Measurements from ENCODE around the gene SEL1L3.

- TF ChIP-seq, protein P1, sequence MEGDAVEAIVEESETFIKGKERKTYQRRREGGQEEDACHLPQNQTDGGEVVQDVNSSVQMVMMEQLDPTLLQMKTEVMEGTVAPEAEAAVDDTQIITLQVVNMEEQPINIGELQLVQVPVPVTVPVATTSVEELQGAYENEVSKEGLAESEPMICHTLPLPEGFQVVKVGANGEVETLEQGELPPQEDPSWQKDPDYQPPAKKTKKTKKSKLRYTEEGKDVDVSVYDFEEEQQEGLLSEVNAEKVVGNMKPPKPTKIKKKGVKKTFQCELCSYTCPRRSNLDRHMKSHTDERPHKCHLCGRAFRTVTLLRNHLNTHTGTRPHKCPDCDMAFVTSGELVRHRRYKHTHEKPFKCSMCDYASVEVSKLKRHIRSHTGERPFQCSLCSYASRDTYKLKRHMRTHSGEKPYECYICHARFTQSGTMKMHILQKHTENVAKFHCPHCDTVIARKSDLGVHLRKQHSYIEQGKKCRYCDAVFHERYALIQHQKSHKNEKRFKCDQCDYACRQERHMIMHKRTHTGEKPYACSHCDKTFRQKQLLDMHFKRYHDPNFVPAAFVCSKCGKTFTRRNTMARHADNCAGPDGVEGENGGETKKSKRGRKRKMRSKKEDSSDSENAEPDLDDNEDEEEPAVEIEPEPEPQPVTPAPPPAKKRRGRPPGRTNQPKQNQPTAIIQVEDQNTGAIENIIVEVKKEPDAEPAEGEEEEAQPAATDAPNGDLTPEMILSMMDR (IDR thresholded peaks at IDR 0.05; ENCODE audit: insufficient read depth, low read length, poor library complexity, severe bottlenecking), result no peak
- TF ChIP-seq EZH2phosphoT487 (conservative IDR thresholded peaks at IDR 0.05; ENCODE audit: low read length), result no peak
Measured at GRCh38 chr4:25801594-25801993, 61.2 kb downstream of the SEL1L3 start.

All from SU-DHL-6 (cell line).